AG09319 (cell line): ENCODE measurements around the gene UAP1.
"Not testable (repeated sequence)": the region's sequence is repeated elsewhere in the genome, so short reads cannot be mapped to it uniquely, and the experiment has no call there.

Source experiments
- DNase-seq: peaks from one replicate; pipeline ENCODE4 v3.0.0-alpha.2; 2010; ENCODE audit warnings: low read depth; ENCODE audit errors: extremely low read depth
- TF ChIP-seq, protein P1 (sequence below): IDR thresholded peaks from 2 replicates; pipeline ENCODE4 v1.5.1; 2011; ENCODE audit warnings: low read depth, mild to moderate bottlenecking, inconsistent platforms, low read length, moderate library complexity

The UAP1 gene

DNA sequence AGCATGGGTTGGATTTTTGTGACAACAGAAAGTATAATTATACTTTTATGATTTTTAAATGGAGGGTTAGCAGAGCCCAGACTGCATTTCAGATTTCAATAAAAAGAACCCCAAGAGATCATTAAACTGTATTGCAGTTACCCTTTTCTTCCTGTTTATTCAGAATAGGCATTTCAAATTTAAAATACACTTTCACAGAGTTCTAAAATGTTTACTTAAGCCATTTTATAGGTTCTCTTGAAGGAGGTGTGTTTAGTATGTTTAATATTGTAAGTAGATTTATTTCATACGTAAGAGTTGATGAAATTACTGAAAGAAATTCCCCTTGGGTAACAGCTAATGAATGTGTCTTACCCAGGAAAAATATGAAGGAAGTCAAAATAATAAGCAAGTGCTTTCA is 17.4 kb downstream of the UAP1 start:
- DNase-seq = no peak
- TF ChIP-seq, protein P1, sequence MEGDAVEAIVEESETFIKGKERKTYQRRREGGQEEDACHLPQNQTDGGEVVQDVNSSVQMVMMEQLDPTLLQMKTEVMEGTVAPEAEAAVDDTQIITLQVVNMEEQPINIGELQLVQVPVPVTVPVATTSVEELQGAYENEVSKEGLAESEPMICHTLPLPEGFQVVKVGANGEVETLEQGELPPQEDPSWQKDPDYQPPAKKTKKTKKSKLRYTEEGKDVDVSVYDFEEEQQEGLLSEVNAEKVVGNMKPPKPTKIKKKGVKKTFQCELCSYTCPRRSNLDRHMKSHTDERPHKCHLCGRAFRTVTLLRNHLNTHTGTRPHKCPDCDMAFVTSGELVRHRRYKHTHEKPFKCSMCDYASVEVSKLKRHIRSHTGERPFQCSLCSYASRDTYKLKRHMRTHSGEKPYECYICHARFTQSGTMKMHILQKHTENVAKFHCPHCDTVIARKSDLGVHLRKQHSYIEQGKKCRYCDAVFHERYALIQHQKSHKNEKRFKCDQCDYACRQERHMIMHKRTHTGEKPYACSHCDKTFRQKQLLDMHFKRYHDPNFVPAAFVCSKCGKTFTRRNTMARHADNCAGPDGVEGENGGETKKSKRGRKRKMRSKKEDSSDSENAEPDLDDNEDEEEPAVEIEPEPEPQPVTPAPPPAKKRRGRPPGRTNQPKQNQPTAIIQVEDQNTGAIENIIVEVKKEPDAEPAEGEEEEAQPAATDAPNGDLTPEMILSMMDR = no peak

DNA sequence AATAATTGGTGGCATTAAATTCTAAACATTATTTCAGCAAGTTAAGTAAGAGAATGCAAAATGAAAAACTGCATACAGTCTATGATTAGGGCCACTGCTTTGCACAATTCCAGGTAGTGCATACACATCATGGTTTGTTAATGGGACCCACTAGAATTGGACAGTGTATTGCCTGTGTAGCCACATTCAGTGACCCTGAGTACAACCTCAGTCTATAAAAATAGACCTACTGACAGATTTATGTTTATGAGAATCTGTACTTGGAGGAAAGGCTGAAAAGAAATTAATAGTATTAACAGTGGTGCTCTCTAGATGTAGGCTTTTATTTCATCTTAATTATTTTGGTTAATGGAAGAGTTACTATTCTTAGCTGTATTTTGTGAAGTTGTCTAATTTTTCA is 18.8 kb downstream of the UAP1 start:
- TF ChIP-seq, protein P1 = no peak

DNA sequence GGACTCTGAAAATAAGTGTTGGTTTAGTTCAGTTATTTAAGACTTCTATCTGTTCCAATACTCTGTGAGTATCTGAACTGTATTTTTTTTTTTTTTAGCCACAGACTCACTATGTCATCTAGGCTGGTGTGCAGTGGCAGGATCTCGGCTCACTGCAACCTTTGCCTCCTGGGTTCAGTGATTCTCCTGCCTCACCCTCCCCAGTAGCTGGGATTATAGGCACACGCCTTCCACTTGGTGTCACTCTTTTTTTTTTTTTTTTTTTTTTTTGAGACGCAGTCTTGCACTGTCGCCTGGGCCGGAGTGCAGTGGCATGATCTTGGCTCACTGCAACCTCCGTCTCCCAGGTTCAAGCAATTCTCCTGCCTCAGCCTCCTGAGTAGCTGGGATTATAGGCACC is 21.4 kb downstream of the UAP1 start:
- not testable (repeated sequence) for DNase-seq

More for the DNA sequence above, 18.8 kb downstream of the UAP1 start:
- DNase-seq = no peak

GRCh38 chr1:162585101-162585500 is 23.6 kb downstream of the UAP1 start:
- not testable (repeated sequence) for DNase-seq

DNA sequence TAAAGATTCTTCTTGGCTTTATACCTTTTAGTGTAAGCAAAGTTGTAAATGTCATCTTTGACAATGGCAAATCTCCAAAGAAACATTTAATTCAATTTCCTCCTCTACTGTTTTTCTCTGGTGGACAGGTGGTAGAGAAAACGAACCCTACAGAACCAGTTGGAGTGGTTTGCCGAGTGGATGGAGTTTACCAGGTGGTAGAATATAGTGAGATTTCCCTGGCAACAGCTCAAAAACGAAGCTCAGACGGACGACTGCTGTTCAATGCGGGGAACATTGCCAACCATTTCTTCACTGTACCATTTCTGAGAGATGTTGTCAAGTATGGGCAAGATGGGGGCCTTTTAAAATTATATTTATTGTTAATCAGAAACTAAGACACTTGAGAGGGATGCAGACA is 25.8 kb downstream of the UAP1 start:
- TF ChIP-seq, protein P1 = no peak
- DNase-seq = no peak

- no peak for DNase-seq
- TF ChIP-seq, protein P1 = no peak
These were observed 26.3 kb downstream of the UAP1 start for GRCh38 chr1:162587761-162588260.

- no peak for DNase-seq
- TF ChIP-seq, protein P1 = no peak
These were observed 28.6 kb downstream of the UAP1 start for GRCh38 chr1:162590101-162590500.

DNA sequence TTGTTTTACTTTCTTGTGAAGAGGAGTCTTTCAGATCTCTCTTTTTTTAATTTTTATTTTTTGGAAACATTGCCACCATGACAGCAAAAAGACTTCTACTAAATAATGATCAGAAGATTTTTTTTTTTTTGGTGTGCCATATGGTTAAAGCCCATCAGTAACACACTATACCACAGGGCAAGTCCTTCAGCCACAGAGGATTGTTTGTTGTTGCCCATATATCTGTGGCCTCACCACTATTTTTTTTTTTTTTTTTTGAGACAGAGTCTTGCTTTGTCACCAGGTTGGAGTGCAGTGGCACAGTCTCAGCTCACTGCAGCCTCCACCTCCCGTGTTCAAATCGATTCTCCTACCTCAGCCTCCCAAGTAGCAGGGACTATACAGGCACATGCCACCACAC is 29.2 kb downstream of the UAP1 start:
- no peak for DNase-seq
- TF ChIP-seq, protein P1 = no peak
